HCT116 (cell line): Measurements from ENCODE around the gene ACTRT2. TPM values are rescaled to one million over a fixed set of nuclear protein-coding genes. Genes with fewer than 3 reads are reported as not detected.

Experiments used
- ATAC-seq: fragments of 200-7000 bp; cut with Tn5 transposase; 2 replicates; pipeline ENCODE4 v1.9.1; 2020; ENCODE audit warnings: mild to moderate bottlenecking, moderate library complexity
- BruUV-seq: library from RNA; stranded (reverse); fragments of 400-500 nt; replicated peaks from 2 replicates; lab custom pipeline; 2021; lab: Mats Ljungman, UMichigan
- CTCF ChIA-PET: fragments of 300-600 bp; sonication (Branson Sonifier 250); formaldehyde crosslinking; loops from one replicate; lab custom pipeline; 2021; ENCODE audit warnings: antibody characterized with exemption; lab: Charles Lee
- POLR2A ChIA-PET: fragments of 300-600, 350-600 bp; sonication (Branson Sonifier 250); formaldehyde crosslinking; loops from one replicate; lab custom pipeline; 2021; ENCODE audit warnings: antibody characterized with exemption; lab: Charles Lee
- RAD21 ChIA-PET, 2 experiments: fragments of 300-600 bp; sonication (Branson Sonifier 250); formaldehyde crosslinking; loops; one replicate each; lab custom pipeline; 2023; ENCODE audit warnings: low total read pairs in 2 of 2; ENCODE audit not compliant: uncharacterized antibody in 2 of 2, unreplicated experiment in 2 of 2, low non-redundant PET in 1 of 2; lab: Charles Lee
- DNase-seq: peaks from one replicate; pipeline ENCODE4 v3.0.0-alpha.2; 2010; ENCODE audit warnings: low read depth, low spot score
- H2AFZ ChIP-seq: fragments of 200-600 bp; shearing (Covaris generic), sonication (generic); 2 replicates; pipeline ENCODE4 v1.6.1; 2017; ENCODE audit warnings: low read depth, mixed run types, mixed read lengths, antibody characterized with exemption, low read length; ENCODE audit not compliant: poor library complexity, severe bottlenecking
- H3K27ac ChIP-seq: 2 replicates; pipeline ENCODE4 v1.5.1; 2012; ENCODE audit warnings: low read depth, low read length
- H3K27me3 ChIP-seq: fragments of 200-600 bp; sonication (generic); 2 replicates; pipeline ENCODE4 v1.6.1; 2016; ENCODE audit warnings: mixed run types, low read length, mixed read lengths; ENCODE audit not compliant: insufficient read depth
- H3K36me3 ChIP-seq, 2 experiments: fragments of 200-500 bp in 1 of 2; fragments of 200-600 bp in 1 of 2; sonication (Bioruptor generic) in 1 of 2; sonication (generic) in 1 of 2; 2 replicates each; pipeline versions ENCODE4 v1.5.1 to v1.6.1; 2014 to 2016; ENCODE audit warnings: low read length in 2 of 2, inconsistent platforms in 1 of 2, mixed read lengths in 1 of 2, mixed run types in 1 of 2; ENCODE audit not compliant: insufficient read depth in 2 of 2, control insufficient read depth in 1 of 2
- H3K4me1 ChIP-seq, 2 experiments: fragments of 200-600 bp in 1 of 2; sonication (generic) in 1 of 2; 2 replicates each; pipeline versions ENCODE4 v1.5.1 to v1.6.1; 2012 to 2017; ENCODE audit warnings: low read length in 2 of 2, inconsistent platforms in 1 of 2, mild to moderate bottlenecking in 1 of 2, mixed read lengths in 1 of 2, mixed run types in 1 of 2, moderate library complexity in 1 of 2; ENCODE audit not compliant: insufficient read depth in 2 of 2, control insufficient read depth in 1 of 2
- H3K4me2 ChIP-seq: fragments of 200-600 bp; sonication (generic); 2 replicates; pipeline ENCODE4 v1.6.1; 2017; ENCODE audit warnings: mixed run types, low read length, mixed read lengths
- H3K4me3 ChIP-seq, 2 experiments: fragments of 200-600 bp in 1 of 2; sonication (generic) in 1 of 2; replicated peaks in 1 of 2; 2 replicates each; pipeline ENCODE4 v1.5.1; 2011 to 2016; ENCODE audit warnings: low read length in 2 of 2, control low read depth in 1 of 2, low read depth in 1 of 2, mild to moderate bottlenecking in 1 of 2, mixed read lengths in 1 of 2, mixed run types in 1 of 2
- H3K79me2 ChIP-seq: fragments of 200-600 bp; sonication (generic); 2 replicates; pipeline ENCODE4 v1.6.1; 2017; ENCODE audit warnings: mild to moderate bottlenecking, mixed run types, low read length, moderate library complexity, mixed read lengths; ENCODE audit not compliant: insufficient read depth
- H3K9ac ChIP-seq: fragments of 200-600 bp; sonication (generic); 2 replicates; pipeline ENCODE4 v1.6.1; 2016; ENCODE audit warnings: low read length, mixed read lengths
- H3K9me2 ChIP-seq: fragments of 200-600 bp; sonication (generic), shearing (Covaris generic); 2 replicates; pipeline ENCODE4 v1.6.1; 2017; ENCODE audit warnings: mixed run types, mild to moderate bottlenecking, moderate library complexity; ENCODE audit not compliant: insufficient read depth
- H3K9me3 ChIP-seq, 2 experiments: fragments of 200-500 bp in 1 of 2; fragments of 200-600 bp in 1 of 2; sonication (Bioruptor generic) in 1 of 2; sonication (generic) in 1 of 2; 2 replicates each; pipeline ENCODE4 v1.6.1; 2014 to 2017; ENCODE audit warnings: low read length in 2 of 2, mixed read lengths in 2 of 2, inconsistent platforms in 1 of 2, low read depth in 1 of 2, mild to moderate bottlenecking in 1 of 2, mixed run types in 1 of 2, moderate library complexity in 1 of 2; ENCODE audit not compliant: control insufficient read depth in 1 of 2, insufficient read depth in 1 of 2
- H4K20me1 ChIP-seq: fragments of 200-600 bp; sonication (generic), shearing (Covaris generic); 2 replicates; pipeline ENCODE4 v1.6.1; 2017; ENCODE audit warnings: mixed run types, mild to moderate bottlenecking, moderate library complexity; ENCODE audit not compliant: insufficient read depth
- ATF3 ChIP-seq: IDR thresholded peaks from 2 replicates; pipeline ENCODE4 v1.6.1; 2012
- CBX3 ChIP-seq: IDR thresholded peaks from 2 replicates; pipeline ENCODE4 v1.6.1; 2012; ENCODE audit warnings: low read depth
- CEBPB ChIP-seq: IDR thresholded peaks from 2 replicates; pipeline ENCODE4 v1.6.1; 2012; ENCODE audit warnings: low read depth
- EGR1 ChIP-seq: IDR thresholded peaks from 2 replicates; pipeline ENCODE4 v1.6.1; 2012; ENCODE audit warnings: low read depth
- ELF1 ChIP-seq: IDR thresholded peaks from 2 replicates; pipeline ENCODE4 v1.6.1; 2012; ENCODE audit warnings: low read depth, borderline replicate concordance
- EZH2 ChIP-seq: fragments of 200-600 bp; sonication (generic); IDR thresholded peaks from 2 replicates; pipeline ENCODE4 v1.6.1; 2017; ENCODE audit warnings: antibody characterized with exemption, mixed run types
- EZH2phosphoT487 ChIP-seq: fragments of 200-600 bp; IDR thresholded peaks from 2 replicates; pipeline ENCODE4 v1.6.1; 2018; ENCODE audit warnings: antibody characterized with exemption, borderline replicate concordance
- FOSL1 ChIP-seq: IDR thresholded peaks from 2 replicates; pipeline ENCODE4 v1.6.1; 2012; ENCODE audit warnings: low read depth
- JUND ChIP-seq: IDR thresholded peaks from 2 replicates; pipeline ENCODE4 v1.6.1; 2012
- MAX ChIP-seq: IDR thresholded peaks from 2 replicates; pipeline ENCODE4 v1.6.1; 2012
- POLR2A ChIP-seq: IDR thresholded peaks from 2 replicates; pipeline ENCODE4 v1.7.0; 2011; ENCODE audit warnings: borderline replicate concordance; ENCODE audit not compliant: insufficient read depth, insufficient read length; ENCODE audit errors: extremely low read depth
- POLR2AphosphoS5 ChIP-seq: IDR thresholded peaks from 2 replicates; pipeline ENCODE4 v1.6.1; 2011; ENCODE audit warnings: mild to moderate bottlenecking, low read depth, low read length, moderate library complexity
- RAD21 ChIP-seq: IDR thresholded peaks from 2 replicates; pipeline ENCODE4 v1.6.1; 2012; ENCODE audit warnings: low read depth, mild to moderate bottlenecking
- SIN3A ChIP-seq: IDR thresholded peaks from 2 replicates; pipeline ENCODE4 v1.6.1; 2012; ENCODE audit warnings: low read depth
- SP1 ChIP-seq: IDR thresholded peaks from 2 replicates; pipeline ENCODE4 v1.6.1; 2012; ENCODE audit warnings: low read depth
- TCF7L2 ChIP-seq: IDR thresholded peaks from 2 replicates; pipeline ENCODE4 v1.7.0; 2011; ENCODE audit warnings: borderline replicate concordance, inconsistent platforms; ENCODE audit not compliant: insufficient read depth, insufficient read length; ENCODE audit errors: extremely low read depth
- YY1 ChIP-seq: IDR thresholded peaks from 2 replicates; pipeline ENCODE4 v1.6.1; 2011; ENCODE audit warnings: low read length, low read depth, moderate library complexity, mild to moderate bottlenecking; ENCODE audit not compliant: insufficient replicate concordance; ENCODE audit errors: extremely low read depth
- ZBTB33 ChIP-seq: IDR thresholded peaks from 2 replicates; pipeline ENCODE4 v1.6.1; 2011; ENCODE audit warnings: mild to moderate bottlenecking, low read length, moderate library complexity; ENCODE audit not compliant: insufficient replicate concordance; ENCODE audit errors: extremely low read depth
- ZFX ChIP-seq: fragments of 450-650 bp; IDR thresholded peaks from 2 replicates; pipeline ENCODE4 v1.6.1; 2017
- ZNF274 ChIP-seq: fragments of 200-500 bp; sonication (Bioruptor generic); IDR thresholded peaks from 2 replicates; pipeline ENCODE4 v1.6.1; 2014; ENCODE audit warnings: mild to moderate bottlenecking, low read depth, low read length, inconsistent platforms
- intact Hi-C: fragments of 100-400 bp; cut with micrococcal nuclease; formaldehyde crosslinking; loops from 2 replicates; pipeline ENCODE4 v1.10.0; 2022
- total RNA-seq: library from RNA; stranded (reverse); gene quantifications from one replicate; pipeline ENCODE4 v1.2.1, GENCODE V29; 2021; ENCODE audit not compliant: unreplicated experiment

The ACTRT2 gene
- total RNA-seq, 1 experiment from 2014 or later, result not detected

DNA sequence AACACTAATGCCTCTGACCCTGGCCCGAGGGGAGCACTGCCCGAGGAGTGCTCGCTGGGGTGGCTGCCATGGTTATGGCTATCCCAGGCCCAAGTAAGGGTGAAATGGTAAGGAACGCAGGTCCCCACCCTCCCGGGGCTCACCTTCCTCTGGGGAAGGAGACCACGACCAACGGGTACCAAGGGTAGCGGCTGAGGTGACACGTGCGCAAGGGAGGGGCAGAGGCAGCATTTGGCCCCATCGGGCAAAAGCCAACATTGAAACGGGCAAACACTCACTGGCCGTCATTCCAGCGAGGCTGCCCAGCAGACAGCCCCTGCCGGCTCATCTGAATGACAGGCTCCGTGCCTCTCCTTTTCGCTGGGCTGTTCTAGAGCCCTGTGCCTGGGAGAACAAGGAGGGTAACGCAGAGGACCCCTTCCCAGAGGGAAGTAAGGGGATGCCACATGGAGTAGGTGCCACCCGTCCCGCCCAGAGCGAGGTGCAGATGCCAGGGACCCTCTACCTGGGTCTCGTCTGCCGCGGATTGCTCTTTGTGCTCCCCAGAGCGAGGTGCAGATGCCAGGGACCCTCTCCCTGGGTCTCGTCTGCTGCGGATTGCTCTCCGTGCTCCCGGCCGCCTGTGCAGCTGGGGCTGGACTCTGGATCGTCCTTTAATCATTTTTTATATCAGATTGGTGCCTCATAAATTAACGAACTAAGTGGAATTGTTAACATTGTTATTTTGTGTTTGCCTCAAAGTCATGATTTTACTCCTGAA, 16.2 kb downstream of the ACTRT2 start:
- no peak overlapping the region for H3K27ac ChIP-seq
- ChIA-PET RAD21 (no interaction called here), CTCF (no interaction called here), POLR2A (no interaction called here)
- no peaks in the 10 kb centered on the region for H3K9me2 ChIP-seq
- no peaks in the 10 kb centered on the region for H4K20me1 ChIP-seq
- H3K36me3 ChIP-seq, result no peaks in the 10 kb centered on the region
- H3K4me2 ChIP-seq, result no peak overlapping the region
- TF ChIP-seq ZBTB33, result no peak
- no peak for TF ChIP-seq RAD21
- TF ChIP-seq MAX, result no peak
- TF ChIP-seq FOSL1, result no peak
- no peak for TF ChIP-seq EZH2phosphoT487
- TF ChIP-seq POLR2A, result no peak
- TF ChIP-seq CBX3, result no peak
- TF ChIP-seq POLR2AphosphoS5, result no peak
- no peak for TF ChIP-seq ZFX
- TF ChIP-seq SIN3A, result no peak
- no peak for TF ChIP-seq ELF1
- TF ChIP-seq SP1, result no peak
- no peak for TF ChIP-seq TCF7L2
- TF ChIP-seq JUND, result no peak
- no peak for TF ChIP-seq CEBPB
- no peak for TF ChIP-seq ATF3
- no peak for TF ChIP-seq YY1
- no peak for TF ChIP-seq EZH2
- no peak for TF ChIP-seq EGR1
- TF ChIP-seq ZNF274, result no peak
- DNase-seq (no peak), ATAC-seq (no peak)
- H3K4me1 ChIP-seq, result no peaks in the 10 kb centered on the region
- no peak overlapping the region for H2AFZ ChIP-seq
- H3K79me2 ChIP-seq, result no peaks in the 10 kb centered on the region
- no peak overlapping the region for H3K9ac ChIP-seq
- intact Hi-C loops, result no loop called here
- peaks cover 31% of the 10 kb centered on the region for H3K27me3 ChIP-seq
- no peak overlapping the region for H3K4me3 ChIP-seq
- no peaks in the 10 kb centered on the region for H3K9me3 ChIP-seq
- BruUV-seq, result no TSS peak
